HG02884 (cell line): ENCODE results near the gene CIAPIN1.

ENCODE experiments used
- ATAC-seq: cut with Tn5 transposase; IDR thresholded peaks from one replicate; pipeline ENCODE4 v1.9.1; 2021; ENCODE audit warnings: mild to moderate bottlenecking, moderate library complexity; ENCODE audit not compliant: unreplicated experiment

Gene CIAPIN1

DNA sequence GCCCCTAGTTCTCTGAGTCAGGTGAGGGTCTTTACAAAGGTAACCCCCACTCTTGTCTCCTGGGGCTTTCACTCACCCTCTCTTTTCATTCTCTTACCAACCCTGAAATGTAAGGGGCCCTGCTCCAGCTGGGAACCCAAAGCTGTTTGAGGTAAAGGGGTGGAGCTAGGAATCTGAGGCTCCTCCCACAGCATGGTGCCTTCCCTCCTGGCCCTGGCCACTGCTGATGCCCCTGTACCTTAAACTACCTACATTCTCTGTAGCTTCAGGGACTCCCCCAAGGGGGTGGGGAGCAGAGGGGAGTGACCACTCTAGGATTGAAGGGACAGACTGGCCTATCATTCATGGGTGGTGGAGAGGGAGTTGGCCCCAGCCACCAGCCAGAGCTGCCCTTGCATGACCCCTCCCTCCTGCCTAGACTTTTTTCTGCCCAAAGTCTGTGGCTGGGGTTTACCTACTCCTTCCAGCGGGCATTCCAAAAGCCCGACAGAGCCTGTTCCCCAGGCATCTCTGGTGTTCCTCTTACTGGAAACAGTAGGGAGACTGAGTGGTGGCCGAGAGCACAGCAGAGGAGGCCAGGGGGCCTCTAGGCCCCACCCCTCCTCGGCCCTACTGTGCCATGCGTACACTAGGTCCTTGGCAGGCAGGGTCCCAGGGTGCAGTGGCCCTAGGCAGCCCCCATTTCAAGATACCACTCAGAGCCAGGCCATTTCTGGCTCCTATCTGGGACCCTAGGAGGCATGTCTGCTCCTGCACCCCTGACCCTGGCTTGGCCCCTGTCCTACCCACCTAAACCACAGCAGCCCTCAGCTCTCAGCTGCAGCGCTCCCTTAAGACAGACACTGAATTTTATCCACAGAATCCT, 29.6 kb upstream of the CIAPIN1 start:
- ATAC-seq, result no peak

GRCh38 chr16:57475711-57476339, 28.6 kb upstream of the CIAPIN1 start:
- peak; percentile 90 for ATAC-seq

- ATAC-seq, result no peak
Observed at GRCh38 chr16:57474671-57475661, 27.8 kb upstream of the CIAPIN1 start.

DNA sequence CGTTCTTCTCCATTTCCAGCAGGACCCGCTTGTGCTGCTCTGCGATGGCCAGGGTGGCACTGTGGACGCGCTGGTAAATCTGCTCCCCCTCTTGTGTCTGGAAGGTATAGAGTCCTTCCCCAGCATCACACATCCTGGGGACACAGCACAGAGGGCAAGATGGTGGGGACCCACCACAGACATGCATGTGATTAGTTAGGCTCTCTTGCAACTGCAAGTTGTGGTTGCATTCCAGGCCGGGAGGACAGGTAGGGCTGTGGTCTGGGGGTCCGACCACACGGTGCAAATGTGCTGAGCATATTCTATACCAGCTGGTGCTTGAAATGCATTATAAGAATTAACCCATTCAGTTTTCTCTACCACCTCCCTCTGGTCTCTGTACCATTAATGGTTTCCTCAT, 26.7 kb upstream of the CIAPIN1 start:
- ATAC-seq, result no peak

- ATAC-seq, result no peak
Observed at GRCh38 chr16:57473176-57473840, 26.1 kb upstream of the CIAPIN1 start.

DNA sequence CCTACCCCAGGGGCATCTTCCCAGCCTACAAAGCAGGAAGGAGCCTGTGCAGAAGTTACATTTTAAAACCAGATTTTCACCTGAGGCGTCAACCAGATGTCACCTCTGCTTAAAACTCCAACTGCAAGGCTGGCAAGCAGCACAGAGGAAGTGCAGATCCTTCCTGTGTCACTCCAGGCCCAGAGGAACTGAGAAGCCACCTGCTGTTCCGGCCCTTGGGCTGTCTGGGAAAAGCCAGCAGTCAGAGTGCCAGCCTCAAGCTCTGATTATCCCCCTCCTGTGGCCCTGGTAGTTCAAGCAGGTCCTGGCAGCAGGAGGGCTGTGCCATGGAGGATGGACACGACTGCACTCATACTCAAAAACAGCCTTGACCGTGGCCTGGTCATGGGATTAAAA, 25.5 kb upstream of the CIAPIN1 start:
- no peak for ATAC-seq

- ATAC-seq, result no peak
Observed at GRCh38 chr16:57471852-57472664, 24.9 kb upstream of the CIAPIN1 start.

GRCh38 chr16:57471209-57471608, 24.0 kb upstream of the CIAPIN1 start:
- ATAC-seq, result no peak

GRCh38 chr16:57470711-57471110, 23.5 kb upstream of the CIAPIN1 start:
- ATAC-seq, result no peak

DNA sequence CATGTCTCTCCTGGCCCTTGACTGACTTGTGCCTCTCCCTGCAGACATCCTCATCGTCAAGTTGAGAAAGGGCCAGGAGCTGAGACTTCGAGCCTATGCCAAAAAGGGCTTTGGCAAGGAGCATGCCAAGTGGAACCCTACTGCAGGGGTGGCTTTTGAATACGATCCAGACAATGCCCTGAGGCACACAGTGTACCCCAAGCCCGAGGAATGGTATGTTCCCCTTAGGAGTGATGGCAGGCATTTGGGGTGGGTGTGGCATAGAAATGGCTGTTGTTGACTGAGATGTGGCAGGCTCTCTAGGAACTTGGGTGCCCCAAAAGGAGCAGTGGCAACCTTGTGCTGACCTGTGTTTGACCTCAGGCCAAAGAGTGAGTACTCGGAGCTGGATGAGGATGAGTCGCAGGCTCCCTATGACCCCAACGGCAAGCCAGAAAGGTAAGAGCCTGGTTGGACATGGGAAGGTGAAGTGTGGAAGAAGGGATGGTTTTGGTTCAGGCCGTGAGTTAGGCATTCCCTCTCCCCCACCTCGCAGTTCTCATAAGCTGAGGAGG, 22.8 kb upstream of the CIAPIN1 start:
- no peak for ATAC-seq

- ATAC-seq, result no peak
Observed at GRCh38 chr16:57469046-57469445, 21.9 kb upstream of the CIAPIN1 start.

GRCh38 chr16:57468346-57468745, 21.2 kb upstream of the CIAPIN1 start:
- ATAC-seq, result no peak

- ATAC-seq, result no peak
Observed at GRCh38 chr16:57464523-57464922, 17.3 kb upstream of the CIAPIN1 start.

DNA sequence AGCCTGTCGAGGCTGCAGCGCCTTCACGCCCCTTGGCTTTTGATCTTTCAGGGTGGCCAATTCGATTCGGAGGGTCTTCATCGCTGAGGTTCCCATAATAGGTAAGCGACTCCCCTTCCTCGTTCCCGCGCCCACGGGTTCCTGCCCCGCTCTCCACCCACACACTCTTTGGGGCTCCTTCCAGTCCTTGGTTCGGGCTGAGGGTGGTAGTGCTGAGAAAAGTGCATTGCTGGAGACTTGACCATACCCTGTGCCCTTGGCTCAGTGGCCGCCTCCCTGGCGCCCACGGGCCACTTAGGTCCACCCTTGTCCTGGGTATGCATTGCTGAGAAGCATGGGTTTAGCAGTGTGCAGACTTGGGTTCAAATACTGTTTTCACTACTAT, 15.8 kb upstream of the CIAPIN1 start:
- ATAC-seq, result peak; percentile 23

- peak; percentile 89 for ATAC-seq
Observed at GRCh38 chr16:57462209-57462977, 15.2 kb upstream of the CIAPIN1 start, which contains the start of gene POLR2C. Gene POLR2C, plus strand, starts transcription at chr16:57462679. Its CDS starts 46 bp downstream, at chr16:57462725.

DNA sequence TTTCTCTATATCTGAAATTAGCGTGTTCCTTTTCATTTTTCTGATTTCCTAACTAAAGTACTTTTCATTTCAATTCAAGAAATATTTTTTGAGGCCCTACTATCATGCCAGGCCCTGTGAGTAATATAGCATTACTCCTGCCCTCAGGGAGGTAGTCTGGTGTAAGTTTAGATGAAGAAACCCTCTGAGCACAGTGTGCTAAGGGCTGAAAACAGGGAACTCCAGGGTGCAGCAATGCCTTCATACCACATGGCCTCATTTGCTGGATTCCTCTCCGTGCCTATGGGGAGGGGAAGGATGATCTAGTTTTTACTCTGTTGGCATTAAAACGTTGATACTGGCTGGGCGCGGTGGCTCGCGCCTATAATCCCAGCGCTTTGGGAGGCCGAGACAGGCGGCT, 4.8 kb upstream of the CIAPIN1 start:
- no peak for ATAC-seq

GRCh38 chr16:57446531-57447185, 527 bp downstream of the CIAPIN1 start:
- peak; percentile 27 for ATAC-seq

GRCh38 chr16:57445510-57445909, 1.7 kb downstream of the CIAPIN1 start:
- no peak for ATAC-seq
